ENCODE measurements around the gene SMYD5. TPM values are rescaled to one million over a fixed set of nuclear protein-coding genes. Genes with fewer than 3 reads are reported as not detected.

Gene SMYD5
- total RNA-seq, 1 experiment from 2014 or later: 37.4 TPM

DNA sequence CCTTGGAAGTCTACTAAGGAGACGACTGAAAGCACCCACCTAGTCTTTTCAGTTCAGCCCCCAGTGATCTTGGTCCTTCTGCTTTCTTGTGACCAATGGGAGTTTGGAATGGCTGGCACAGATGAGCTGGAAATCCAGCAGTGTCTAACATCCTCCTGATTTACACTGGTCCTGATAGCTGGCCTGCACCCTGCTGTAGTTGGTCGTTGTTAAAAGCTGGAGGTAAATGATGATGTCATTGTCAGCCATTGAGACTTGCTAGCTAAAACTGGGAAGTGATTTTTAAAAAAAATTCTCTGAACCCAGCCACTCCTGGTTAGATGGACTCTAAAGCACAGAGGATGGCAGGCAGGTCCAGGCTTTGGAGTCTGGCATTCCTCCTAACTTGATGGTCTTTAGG, 39.4 kb downstream of the SMYD5 start:
- H3K36me3 ChIP-seq (ENCODE audit: control insufficient read depth in 1 of 2, insufficient read depth in 2 of 2, low read length in 2 of 2): peaks cover 40 to 43% of the 10 kb centered on the region in 2 experiments; a peak in 3 of 4 replicates
- peaks cover 14% of the 10 kb centered on the region; the same call in 1 of the 2 replicates for H3K79me2 ChIP-seq (ENCODE audit: insufficient read depth, low read length)
- H3K9me3 ChIP-seq (ENCODE audit: control insufficient read depth in 1 of 2, insufficient read depth in 1 of 2, low read depth in 1 of 2, low read length in 2 of 2): no peaks in the 10 kb centered on the region
- DNase-seq (ENCODE audit: low read depth, low spot score) (no peak), ATAC-seq (no peak)
- no peaks in the 10 kb centered on the region for H3K4me1 ChIP-seq (ENCODE audit: control insufficient read depth in 1 of 2, insufficient read depth in 2 of 2, low read length in 2 of 2)
- H3K4me2 ChIP-seq (ENCODE audit: low read length): no peak overlapping the region
- TF ChIP-seq JUND (IDR thresholded peaks at IDR 0.05) (no peak), FOSL1 (IDR thresholded peaks at IDR 0.05; ENCODE audit: low read depth) (no peak), CEBPB (IDR thresholded peaks at IDR 0.05; ENCODE audit: low read depth) (no peak), TCF7L2 (IDR thresholded peaks at IDR 0.05; ENCODE audit: borderline replicate concordance, extremely low read depth, insufficient read depth, insufficient read length) (no peak), ZNF274 (IDR thresholded peaks at IDR 0.05; ENCODE audit: low read depth, low read length) (no peak), EGR1 (IDR thresholded peaks at IDR 0.05; ENCODE audit: low read depth) (no peak), RAD21 (IDR thresholded peaks at IDR 0.05; ENCODE audit: low read depth) (no peak), YY1 (IDR thresholded peaks at IDR 0.05; ENCODE audit: extremely low read depth, insufficient replicate concordance, low read depth, low read length) (no peak), ELF1 (IDR thresholded peaks at IDR 0.05; ENCODE audit: borderline replicate concordance, low read depth) (no peak), SRF (IDR thresholded peaks at IDR 0.05; ENCODE audit: low read depth) (no peak), CBX3 (IDR thresholded peaks at IDR 0.05; ENCODE audit: low read depth) (no peak), EZH2phosphoT487 (IDR thresholded peaks at IDR 0.05; ENCODE audit: borderline replicate concordance) (no peak), POLR2A (IDR thresholded peaks at IDR 0.05; ENCODE audit: borderline replicate concordance, extremely low read depth, insufficient read depth, insufficient read length) (no peak), POLR2AphosphoS5 (IDR thresholded peaks at IDR 0.05; ENCODE audit: low read depth, low read length) (no peak), EZH2 (IDR thresholded peaks at IDR 0.05) (no peak)
- TF ChIP-seq, protein P1, sequence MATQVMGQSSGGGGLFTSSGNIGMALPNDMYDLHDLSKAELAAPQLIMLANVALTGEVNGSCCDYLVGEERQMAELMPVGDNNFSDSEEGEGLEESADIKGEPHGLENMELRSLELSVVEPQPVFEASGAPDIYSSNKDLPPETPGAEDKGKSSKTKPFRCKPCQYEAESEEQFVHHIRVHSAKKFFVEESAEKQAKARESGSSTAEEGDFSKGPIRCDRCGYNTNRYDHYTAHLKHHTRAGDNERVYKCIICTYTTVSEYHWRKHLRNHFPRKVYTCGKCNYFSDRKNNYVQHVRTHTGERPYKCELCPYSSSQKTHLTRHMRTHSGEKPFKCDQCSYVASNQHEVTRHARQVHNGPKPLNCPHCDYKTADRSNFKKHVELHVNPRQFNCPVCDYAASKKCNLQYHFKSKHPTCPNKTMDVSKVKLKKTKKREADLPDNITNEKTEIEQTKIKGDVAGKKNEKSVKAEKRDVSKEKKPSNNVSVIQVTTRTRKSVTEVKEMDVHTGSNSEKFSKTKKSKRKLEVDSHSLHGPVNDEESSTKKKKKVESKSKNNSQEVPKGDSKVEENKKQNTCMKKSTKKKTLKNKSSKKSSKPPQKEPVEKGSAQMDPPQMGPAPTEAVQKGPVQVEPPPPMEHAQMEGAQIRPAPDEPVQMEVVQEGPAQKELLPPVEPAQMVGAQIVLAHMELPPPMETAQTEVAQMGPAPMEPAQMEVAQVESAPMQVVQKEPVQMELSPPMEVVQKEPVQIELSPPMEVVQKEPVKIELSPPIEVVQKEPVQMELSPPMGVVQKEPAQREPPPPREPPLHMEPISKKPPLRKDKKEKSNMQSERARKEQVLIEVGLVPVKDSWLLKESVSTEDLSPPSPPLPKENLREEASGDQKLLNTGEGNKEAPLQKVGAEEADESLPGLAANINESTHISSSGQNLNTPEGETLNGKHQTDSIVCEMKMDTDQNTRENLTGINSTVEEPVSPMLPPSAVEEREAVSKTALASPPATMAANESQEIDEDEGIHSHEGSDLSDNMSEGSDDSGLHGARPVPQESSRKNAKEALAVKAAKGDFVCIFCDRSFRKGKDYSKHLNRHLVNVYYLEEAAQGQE (IDR thresholded peaks at IDR 0.05; ENCODE audit: low read depth): no peak
- TF ChIP-seq, protein P2, sequence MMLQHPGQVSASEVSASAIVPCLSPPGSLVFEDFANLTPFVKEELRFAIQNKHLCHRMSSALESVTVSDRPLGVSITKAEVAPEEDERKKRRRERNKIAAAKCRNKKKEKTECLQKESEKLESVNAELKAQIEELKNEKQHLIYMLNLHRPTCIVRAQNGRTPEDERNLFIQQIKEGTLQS (IDR thresholded peaks at IDR 0.05): no peak
- TF ChIP-seq, protein P3, sequence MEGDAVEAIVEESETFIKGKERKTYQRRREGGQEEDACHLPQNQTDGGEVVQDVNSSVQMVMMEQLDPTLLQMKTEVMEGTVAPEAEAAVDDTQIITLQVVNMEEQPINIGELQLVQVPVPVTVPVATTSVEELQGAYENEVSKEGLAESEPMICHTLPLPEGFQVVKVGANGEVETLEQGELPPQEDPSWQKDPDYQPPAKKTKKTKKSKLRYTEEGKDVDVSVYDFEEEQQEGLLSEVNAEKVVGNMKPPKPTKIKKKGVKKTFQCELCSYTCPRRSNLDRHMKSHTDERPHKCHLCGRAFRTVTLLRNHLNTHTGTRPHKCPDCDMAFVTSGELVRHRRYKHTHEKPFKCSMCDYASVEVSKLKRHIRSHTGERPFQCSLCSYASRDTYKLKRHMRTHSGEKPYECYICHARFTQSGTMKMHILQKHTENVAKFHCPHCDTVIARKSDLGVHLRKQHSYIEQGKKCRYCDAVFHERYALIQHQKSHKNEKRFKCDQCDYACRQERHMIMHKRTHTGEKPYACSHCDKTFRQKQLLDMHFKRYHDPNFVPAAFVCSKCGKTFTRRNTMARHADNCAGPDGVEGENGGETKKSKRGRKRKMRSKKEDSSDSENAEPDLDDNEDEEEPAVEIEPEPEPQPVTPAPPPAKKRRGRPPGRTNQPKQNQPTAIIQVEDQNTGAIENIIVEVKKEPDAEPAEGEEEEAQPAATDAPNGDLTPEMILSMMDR (IDR thresholded peaks at IDR 0.05 in 2 of 3, conservative IDR thresholded peaks at IDR 0.05 in 1 of 3; ENCODE audit: borderline replicate concordance in 1 of 3, insufficient read depth in 1 of 3, low read depth in 2 of 3, low read length in 2 of 3): no peak
- TF ChIP-seq, protein P4, sequence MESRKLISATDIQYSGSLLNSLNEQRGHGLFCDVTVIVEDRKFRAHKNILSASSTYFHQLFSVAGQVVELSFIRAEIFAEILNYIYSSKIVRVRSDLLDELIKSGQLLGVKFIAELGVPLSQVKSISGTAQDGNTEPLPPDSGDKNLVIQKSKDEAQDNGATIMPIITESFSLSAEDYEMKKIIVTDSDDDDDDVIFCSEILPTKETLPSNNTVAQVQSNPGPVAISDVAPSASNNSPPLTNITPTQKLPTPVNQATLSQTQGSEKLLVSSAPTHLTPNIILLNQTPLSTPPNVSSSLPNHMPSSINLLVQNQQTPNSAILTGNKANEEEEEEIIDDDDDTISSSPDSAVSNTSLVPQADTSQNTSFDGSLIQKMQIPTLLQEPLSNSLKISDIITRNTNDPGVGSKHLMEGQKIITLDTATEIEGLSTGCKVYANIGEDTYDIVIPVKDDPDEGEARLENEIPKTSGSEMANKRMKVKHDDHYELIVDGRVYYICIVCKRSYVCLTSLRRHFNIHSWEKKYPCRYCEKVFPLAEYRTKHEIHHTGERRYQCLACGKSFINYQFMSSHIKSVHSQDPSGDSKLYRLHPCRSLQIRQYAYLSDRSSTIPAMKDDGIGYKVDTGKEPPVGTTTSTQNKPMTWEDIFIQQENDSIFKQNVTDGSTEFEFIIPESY (IDR thresholded peaks at IDR 0.05; ENCODE audit: extremely low read depth, insufficient replicate concordance, low read length): no peak
- intact Hi-C loops (cut with micrococcal nuclease): no loop called here
- H3K9me2 ChIP-seq (ENCODE audit: insufficient read depth): no peaks in the 10 kb centered on the region
- RAD21 ChIA-PET (ENCODE audit: low non-redundant PET in 1 of 2, low total read pairs in 2 of 2, uncharacterized antibody in 2 of 2, unreplicated experiment in 2 of 2): no interaction called here
- no peak overlapping the region for H2AFZ ChIP-seq (ENCODE audit: low read depth, low read length, poor library complexity, severe bottlenecking)
- H3K9ac ChIP-seq (ENCODE audit: low read length): no peak overlapping the region
- POLR2A ChIA-PET: interaction anchor here (1.2 to 1.3 kb wide), 2 partner anchors 9 to 10 kb away, joined by 3 read pairs; no protein-coding TSS in a partner anchor
- CTCF ChIA-PET: no interaction called here
- H3K4me3 ChIP-seq (replicated peaks in 1 of 2; ENCODE audit: low read depth in 1 of 2, low read length in 2 of 2): no peak overlapping the region
- H3K27me3 ChIP-seq (ENCODE audit: insufficient read depth, low read length): no peaks in the 10 kb centered on the region
- H3K27ac ChIP-seq (ENCODE audit: low read depth, low read length): no peak overlapping the region
- BruUV-seq (replicated peaks): no TSS peak
- no peaks in the 10 kb centered on the region; the same call in 1 of the 2 replicates for H4K20me1 ChIP-seq (ENCODE audit: insufficient read depth)
